WTC11 (cell line): ENCODE measurements around the gene PIRT.

Experiments
- CTCF ChIP-seq: fragments of 200-600 bp; IDR thresholded peaks from 2 replicates; pipeline ENCODE4 v1.8.0; 2022; ENCODE audit warnings: antibody characterized with exemption
- E2F1 ChIP-seq: sonication (generic); formaldehyde crosslinking; IDR thresholded peaks from 2 replicates; pipeline ENCODE4 v1.8.0; 2022; ENCODE audit warnings: mild to moderate bottlenecking, missing genetic modification reagents
- ELF4 ChIP-seq: sonication (generic); formaldehyde crosslinking; IDR thresholded peaks from 2 replicates; pipeline ENCODE4 v1.8.1; 2022; ENCODE audit warnings: low read depth, mild to moderate bottlenecking, moderate library complexity, missing genetic modification reagents
- JAZF1 ChIP-seq: fragments of 250-450 bp; sonication (Bioruptor Pico); IDR thresholded peaks from 2 replicates; pipeline ENCODE4 v1.9.0; 2021; ENCODE audit warnings: moderate library complexity, mild to moderate bottlenecking, inconsistent platforms
- MYBL2 ChIP-seq: sonication (generic); formaldehyde crosslinking; IDR thresholded peaks from 2 replicates; pipeline ENCODE4 v1.8.1; 2023; ENCODE audit warnings: mild to moderate bottlenecking, moderate library complexity, missing genetic modification reagents
- NR2C2 ChIP-seq: sonication (generic); formaldehyde crosslinking; IDR thresholded peaks from 2 replicates; pipeline ENCODE4 v1.8.0; 2022; ENCODE audit warnings: mild to moderate bottlenecking, missing genetic modification reagents
- RELA ChIP-seq: sonication (generic); formaldehyde crosslinking; IDR thresholded peaks from 2 replicates; pipeline ENCODE4 v1.8.1; 2022; ENCODE audit warnings: missing genetic modification reagents, mild to moderate bottlenecking, borderline replicate concordance
- SMAD4 ChIP-seq: sonication (generic); formaldehyde crosslinking; IDR thresholded peaks from 2 replicates; pipeline ENCODE4 v1.8.0; 2022; ENCODE audit warnings: mild to moderate bottlenecking, missing genetic modification reagents
- ZNF121 ChIP-seq: sonication (generic); formaldehyde crosslinking; IDR thresholded peaks from 2 replicates; pipeline ENCODE4 v1.8.0; 2023; ENCODE audit warnings: missing genetic modification reagents
- TF ChIP-seq, protein P1 (sequence below): sonication (generic); formaldehyde crosslinking; conservative IDR thresholded peaks from 2 replicates; pipeline ENCODE4 v1.8.1; 2023; ENCODE audit warnings: mild to moderate bottlenecking, low read depth, missing genetic modification reagents, moderate library complexity

GRCh38 chr17:10821054-10821453 is 16.8 kb downstream of the PIRT start:
- TF ChIP-seq RELA (no peak), ELF4 (CRISPR knock-in tag) (no peak), E2F1 (no peak), NR2C2 (CRISPR knock-in tag) (no peak), JAZF1 (CRISPR knock-in tag) (no peak), CTCF (no peak), SMAD4 (no peak), MYBL2 (CRISPR knock-in tag) (no peak), ZNF121 (CRISPR knock-in tag) (no peak)
- TF ChIP-seq, protein P1, sequence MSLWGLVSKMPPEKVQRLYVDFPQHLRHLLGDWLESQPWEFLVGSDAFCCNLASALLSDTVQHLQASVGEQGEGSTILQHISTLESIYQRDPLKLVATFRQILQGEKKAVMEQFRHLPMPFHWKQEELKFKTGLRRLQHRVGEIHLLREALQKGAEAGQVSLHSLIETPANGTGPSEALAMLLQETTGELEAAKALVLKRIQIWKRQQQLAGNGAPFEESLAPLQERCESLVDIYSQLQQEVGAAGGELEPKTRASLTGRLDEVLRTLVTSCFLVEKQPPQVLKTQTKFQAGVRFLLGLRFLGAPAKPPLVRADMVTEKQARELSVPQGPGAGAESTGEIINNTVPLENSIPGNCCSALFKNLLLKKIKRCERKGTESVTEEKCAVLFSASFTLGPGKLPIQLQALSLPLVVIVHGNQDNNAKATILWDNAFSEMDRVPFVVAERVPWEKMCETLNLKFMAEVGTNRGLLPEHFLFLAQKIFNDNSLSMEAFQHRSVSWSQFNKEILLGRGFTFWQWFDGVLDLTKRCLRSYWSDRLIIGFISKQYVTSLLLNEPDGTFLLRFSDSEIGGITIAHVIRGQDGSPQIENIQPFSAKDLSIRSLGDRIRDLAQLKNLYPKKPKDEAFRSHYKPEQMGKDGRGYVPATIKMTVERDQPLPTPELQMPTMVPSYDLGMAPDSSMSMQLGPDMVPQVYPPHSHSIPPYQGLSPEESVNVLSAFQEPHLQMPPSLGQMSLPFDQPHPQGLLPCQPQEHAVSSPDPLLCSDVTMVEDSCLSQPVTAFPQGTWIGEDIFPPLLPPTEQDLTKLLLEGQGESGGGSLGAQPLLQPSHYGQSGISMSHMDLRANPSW (CRISPR knock-in tag) = no peak
